Prostate gland (tissue), 2 donors: ENCODE data around the gene LMOD2. TPM values are rescaled to one million over a fixed set of nuclear protein-coding genes. Genes with fewer than 3 reads are reported as not detected.

Experiments
- DNase-seq: peaks from one replicate; pipeline ENCODE4 v3.0.0-alpha.2; 2019; ENCODE audit warnings: low spot score
- H3K27ac ChIP-seq, 2 donors: fragments of 200-600 bp; sonication (generic); 2 replicates each; pipeline ENCODE4 v1.5.1; 2017 to 2019
- H3K27me3 ChIP-seq: fragments of 200-600 bp; sonication (generic); replicated peaks from 2 replicates; pipeline ENCODE4 v1.5.1; 2019; ENCODE audit not compliant: insufficient read depth
- H3K36me3 ChIP-seq, 2 donors: fragments of 200-600 bp; sonication (generic); 1 replicate in 1 of 2; 2 replicates in 1 of 2; pipeline versions ENCODE4 v1.5.1 to v1.8.1; 2017 to 2019
- H3K4me1 ChIP-seq: fragments of 200-600 bp; sonication (generic); replicated peaks from 2 replicates; pipeline ENCODE4 v1.5.1; 2019
- H3K4me3 ChIP-seq, 2 donors: fragments of 200-600 bp; sonication (generic); 2 replicates each; pipeline ENCODE4 v1.5.1; 2017 to 2019
- H3K9me3 ChIP-seq: fragments of 200-600 bp; sonication (generic); 2 replicates; pipeline ENCODE4 v1.5.1; 2017
- CTCF ChIP-seq, 4 experiments: fragments of 200-600 bp in 2 of 4; fragments of 450-650 bp in 2 of 4; sonication (generic) in 2 of 4; IDR thresholded peaks; 1 replicate in 3 of 4; 2 replicates in 1 of 4; pipeline ENCODE4 v1.5.1; 2016 to 2019; ENCODE audit warnings: antibody characterized with exemption in 4 of 4, mild to moderate bottlenecking in 2 of 4, moderate library complexity in 2 of 4
- POLR2A ChIP-seq: fragments of 450-650 bp; IDR thresholded peaks from one replicate; pipeline ENCODE4 v1.6.1; 2016; ENCODE audit warnings: antibody characterized with exemption, mild to moderate bottlenecking
- POLR2AphosphoS5 ChIP-seq: sonication (generic); formaldehyde crosslinking; IDR thresholded peaks from one replicate; pipeline ENCODE4 v1.6.1; 2017; ENCODE audit warnings: antibody characterized with exemption
- WGBS: methylation state at CpG from one replicate; pipeline ENCODE4 v1.1.5; 2018; 5-methylcytosine and 5-hydroxymethylcytosine counted together
- intact Hi-C: fragments of 100-400 bp; cut with DNase I; formaldehyde crosslinking; loops from one replicate; pipeline ENCODE4 v1.14.2; 2022
- total RNA-seq, 2 donors: library from RNA; depleted of rRNA; stranded (reverse); fragments of >200 nt; gene quantifications; one replicate each; pipeline ENCODE4 v1.1.0, GENCODE V29; 2016

Gene LMOD2
- total RNA-seq, 2 donors from 2014 or later, result 4.6 TPM; not detected in 1

GRCh38 chr7:123705211-123705901 lies 49.7 kb downstream of the LMOD2 start:
- Histone ChIP-seq H3K27ac (no peak overlapping the region), H3K4me1 (no peaks in the 10 kb centered on the region), H3K4me3 (no peak overlapping the region), H3K27me3 (no peaks in the 10 kb centered on the region), H3K9me3 (no peaks in the 10 kb centered on the region), H3K36me3 (no peaks in the 10 kb centered on the region)
- TF ChIP-seq CTCF (IDR thresholded peaks at IDR 0.05) (no peak), POLR2A (no peak), POLR2AphosphoS5 (no peak)
- intact Hi-C loops, result loop anchor here (10.0 kb wide), 1 partner anchor 121 kb away; no protein-coding TSS in a partner anchor
- 81% methylated on average over 1 of the region's 1 CpG for WGBS
- no peak for DNase-seq

GRCh38 chr7:123709525-123709924 lies 53.9 kb downstream of the LMOD2 start:
- no peaks in the 10 kb centered on the region for H3K27me3 ChIP-seq
- H3K9me3 ChIP-seq, result no peaks in the 10 kb centered on the region
- no peaks in the 10 kb centered on the region for H3K36me3 ChIP-seq
- WGBS, result 62% methylated on average over 2 of the region's 2 CpGs
- TF ChIP-seq POLR2A (no peak), CTCF (IDR thresholded peaks at IDR 0.05) (no peak), POLR2AphosphoS5 (no peak)
- DNase-seq, result no peak
- H3K27ac ChIP-seq, result no peak overlapping the region
- H3K4me1 ChIP-seq, result no peaks in the 10 kb centered on the region
- intact Hi-C loops, result loop anchor here (10.0 kb wide), 1 partner anchor 125 kb away; no protein-coding TSS in a partner anchor
- H3K4me3 ChIP-seq, result no peak overlapping the region

GRCh38 chr7:123710683-123711082 lies 55.0 kb downstream of the LMOD2 start:
- Histone ChIP-seq H3K4me1 (no peaks in the 10 kb centered on the region), H3K27ac (no peak overlapping the region), H3K4me3 (no peak overlapping the region), H3K27me3 (no peaks in the 10 kb centered on the region), H3K36me3 (no peaks in the 10 kb centered on the region), H3K9me3 (no peaks in the 10 kb centered on the region)
- DNase-seq, result no peak
- no peak for TF ChIP-seq POLR2A
- no peak for TF ChIP-seq CTCF (IDR thresholded peaks at IDR 0.05)
- no peak for TF ChIP-seq POLR2AphosphoS5
- WGBS, result 77% methylated on average over 2 of the region's 2 CpGs
- intact Hi-C loops, result no loop called here

- H3K27ac ChIP-seq, result no peak overlapping the region
- H3K27me3 ChIP-seq, result no peaks in the 10 kb centered on the region
- no peak for DNase-seq
- H3K4me1 ChIP-seq, result no peaks in the 10 kb centered on the region
- no peaks in the 10 kb centered on the region for H3K9me3 ChIP-seq
- TF ChIP-seq CTCF (IDR thresholded peaks at IDR 0.05) (no peak), POLR2A (no peak), POLR2AphosphoS5 (no peak)
- H3K36me3 ChIP-seq, result no peaks in the 10 kb centered on the region
- no peak overlapping the region for H3K4me3 ChIP-seq
- intact Hi-C loops, result no loop called here
These were observed 56.2 kb downstream of the LMOD2 start for GRCh38 chr7:123711832-123712293.

GRCh38 chr7:123712619-123713018 lies 57.0 kb downstream of the LMOD2 start:
- TF ChIP-seq POLR2A (no peak), POLR2AphosphoS5 (no peak), CTCF (IDR thresholded peaks at IDR 0.05) (no peak)
- H3K4me3 ChIP-seq, result no peak overlapping the region
- H3K27ac ChIP-seq, result no peak overlapping the region
- no peak for DNase-seq
- intact Hi-C loops, result no loop called here
- no peaks in the 10 kb centered on the region for H3K27me3 ChIP-seq
- H3K9me3 ChIP-seq, result no peaks in the 10 kb centered on the region
- H3K36me3 ChIP-seq, result no peaks in the 10 kb centered on the region
- WGBS, result 61% methylated on average over 1 of the region's 1 CpG
- no peaks in the 10 kb centered on the region for H3K4me1 ChIP-seq
